A673 (cell line): ENCODE measurements around the gene FARP1. TPM values are rescaled to one million over a fixed set of nuclear protein-coding genes. Genes with fewer than 3 reads are reported as not detected.
A peak's percentile ranks its signal among the peaks of the same experiment; 100 is the strongest.

Experiments used
- BruUV-seq: library from RNA; stranded (reverse); fragments of 400-500 nt; replicated peaks from 2 replicates; lab custom pipeline; 2021; lab: Mats Ljungman, UMichigan
- CTCF ChIA-PET: fragments of 300-600 bp; sonication (Branson Sonifier 250); formaldehyde crosslinking; loops from one replicate; lab custom pipeline; 2022; ENCODE audit warnings: antibody characterized with exemption; lab: Charles Lee
- POLR2A ChIA-PET: fragments of 300-600 bp; sonication (Branson Sonifier 250); formaldehyde crosslinking; loops from one replicate; lab custom pipeline; 2022; ENCODE audit warnings: antibody characterized with exemption; ENCODE audit not compliant: low non-redundant PET; lab: Charles Lee
- DNase-seq: peaks from one replicate; pipeline ENCODE4 v3.0.0-alpha.2; 2015; ENCODE audit warnings: low spot score
- H3K27ac ChIP-seq: fragments of 200-600 bp; sonication (generic); 2 replicates; pipeline ENCODE4 v1.5.1; 2016; ENCODE audit warnings: mixed run types, low read depth, mild to moderate bottlenecking, mixed read lengths, antibody characterized with exemption, low read length; ENCODE audit not compliant: poor library complexity, severe bottlenecking
- H3K27me3 ChIP-seq: fragments of 200-600 bp; sonication (generic); replicated peaks from 2 replicates; pipeline ENCODE4 v1.6.1; 2017; ENCODE audit warnings: mixed run types, low read depth, mild to moderate bottlenecking, mixed read lengths, antibody characterized with exemption, low read length; ENCODE audit not compliant: insufficient read depth, poor library complexity
- H3K36me3 ChIP-seq: fragments of 200-600 bp; sonication (generic); 2 replicates; pipeline ENCODE4 v1.6.1; 2016; ENCODE audit warnings: mixed run types, mild to moderate bottlenecking, mixed read lengths, antibody characterized with exemption, low read length; ENCODE audit not compliant: insufficient read depth, poor library complexity, severe bottlenecking
- H3K4me1 ChIP-seq: fragments of 200-600 bp; sonication (generic); 2 replicates; pipeline ENCODE4 v1.6.1; 2017; ENCODE audit warnings: mixed run types, mild to moderate bottlenecking, mixed read lengths, antibody characterized with exemption, low read length; ENCODE audit not compliant: insufficient read depth, poor library complexity, severe bottlenecking
- H3K4me3 ChIP-seq: fragments of 200-600 bp; sonication (generic); 2 replicates; pipeline ENCODE4 v1.5.1; 2016; ENCODE audit warnings: low read depth, mixed run types, mild to moderate bottlenecking, mixed read lengths, low read length; ENCODE audit not compliant: poor library complexity, severe bottlenecking
- H3K9me3 ChIP-seq: fragments of 200-600 bp; sonication (generic); 2 replicates; pipeline ENCODE4 v1.6.1; 2016; ENCODE audit warnings: mixed run types, low read depth, mild to moderate bottlenecking, mixed read lengths, antibody characterized with exemption, low read length; ENCODE audit not compliant: poor library complexity, severe bottlenecking
- CTCF ChIP-seq: fragments of 300-800, 200-600 bp; sonication (generic); conservative IDR thresholded peaks from 2 replicates; pipeline ENCODE4 v1.5.1; 2017; ENCODE audit warnings: low read depth, mild to moderate bottlenecking, antibody characterized with exemption, low read length, moderate library complexity, mixed read lengths
- EZH2 ChIP-seq: fragments of 200-600 bp; sonication (generic); IDR thresholded peaks from 2 replicates; pipeline ENCODE4 v1.6.1; 2017; ENCODE audit warnings: borderline replicate concordance, low read depth, mild to moderate bottlenecking, mixed read lengths, antibody characterized with exemption, low read length; ENCODE audit not compliant: poor library complexity, severe bottlenecking
- intact Hi-C: fragments of 100-400 bp; cut with micrococcal nuclease; formaldehyde crosslinking; loops from one replicate; pipeline ENCODE4 v1.10.0; 2022; ENCODE audit not compliant: unreplicated experiment
- total RNA-seq: library from RNA; stranded (reverse); gene quantifications from 2 replicates; pipeline ENCODE4 v1.2.3, GENCODE V29; 2021

Gene FARP1
- total RNA-seq, 1 experiment from 2014 or later, result 177 TPM

- H3K4me3 ChIP-seq, result no peak overlapping the region
- CTCF ChIA-PET, result no interaction called here
These were observed 129.7 kb downstream of the FARP1 start for GRCh38 chr13:98272549-98272948.

GRCh38 chr13:98273067-98273823, 130.4 kb downstream of the FARP1 start:
- Histone ChIP-seq H3K27me3 (no peaks in the 10 kb centered on the region), H3K9me3 (no peaks in the 10 kb centered on the region), H3K4me3 (no peak overlapping the region), H3K36me3 (no peaks in the 10 kb centered on the region), H3K27ac (peak overlapping the region; percentile 76), H3K4me1 (peaks cover 40% of the 10 kb centered on the region)
- ChIA-PET POLR2A (no interaction called here), CTCF (no interaction called here)
- TF ChIP-seq EZH2, result no peak
- no peak for TF ChIP-seq CTCF
- no peak for DNase-seq
- BruUV-seq, result no TSS peak
- intact Hi-C loops, result no loop called here

More at GRCh38 chr13:98272549-98272948, 129.7 kb downstream of the FARP1 start:
- POLR2A ChIA-PET, result interaction anchor here (0.6 to 0.7 kb wide), 2 partner anchors 12 to 21 kb away, joined by 3 read pairs; no protein-coding TSS in a partner anchor
- Histone ChIP-seq H3K9me3 (no peaks in the 10 kb centered on the region), H3K36me3 (no peaks in the 10 kb centered on the region), H3K4me1 (peaks cover 40% of the 10 kb centered on the region), H3K27me3 (no peaks in the 10 kb centered on the region), H3K27ac (no peak overlapping the region)
- BruUV-seq, result no TSS peak
- no peak for DNase-seq
- TF ChIP-seq CTCF, result no peak
- TF ChIP-seq EZH2, result no peak
- intact Hi-C loops, result no loop called here

GRCh38 chr13:98273824-98274742, 131.2 kb downstream of the FARP1 start:
- peak overlapping the region; percentile 15 for H3K4me3 ChIP-seq
- TF ChIP-seq CTCF (no peak), EZH2 (no peak)
- H3K27me3 ChIP-seq, result no peaks in the 10 kb centered on the region
- DNase-seq, result peak; percentile 78
- POLR2A ChIA-PET, result no interaction called here
- H3K36me3 ChIP-seq, result no peaks in the 10 kb centered on the region
- intact Hi-C loops, result no loop called here
- H3K9me3 ChIP-seq, result no peaks in the 10 kb centered on the region
- CTCF ChIA-PET, result no interaction called here
- no TSS peak for BruUV-seq
- H3K4me1 ChIP-seq, result peaks cover 40% of the 10 kb centered on the region
- peak overlapping the region; percentile 76 for H3K27ac ChIP-seq
